ENCODE data around the gene RAD51B.

DNA sequence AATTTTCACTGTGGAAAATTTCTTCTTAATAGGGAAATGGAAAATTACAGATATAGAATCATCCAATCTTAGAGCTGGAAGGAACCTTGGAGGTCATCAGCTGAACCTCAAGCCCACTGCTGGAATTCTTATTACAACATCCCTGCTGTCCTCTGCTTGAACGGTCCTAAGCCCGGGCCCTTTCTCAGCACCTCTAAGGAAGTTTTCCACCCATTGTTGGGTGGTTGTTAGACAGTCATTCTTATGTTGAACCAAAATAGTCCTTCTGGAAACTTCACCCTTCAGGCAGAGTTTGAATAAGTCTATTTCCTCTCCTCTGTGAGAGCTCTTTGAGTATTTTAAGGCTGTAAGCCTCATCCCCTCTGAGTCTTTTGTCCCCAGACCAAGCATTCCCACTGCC lies 902.6 kb downstream of the RAD51B start:
- TF ChIP-seq POLR2AphosphoS5 (IDR thresholded peaks at IDR 0.05; ENCODE audit: borderline replicate concordance, low read depth, low read length), result no peak
- no peak for TF ChIP-seq EZH2 (IDR thresholded peaks at IDR 0.05)
- no peak for TF ChIP-seq FOXP2 (optimal IDR thresholded peaks at IDR 0.05; ENCODE audit: control extremely low read depth, extremely low read length, insufficient read depth)
